AG08396 (cell line): Measurements from ENCODE around the gene GPR161.

Experiments used
- DNase-seq: peaks from one replicate; pipeline ENCODE4 v3.0.0; 2012; ENCODE audit warnings: low spot score, mixed read lengths

Gene GPR161

GRCh38 chr1:168146626-168147025 is 9.9 kb upstream of the GPR161 start:
- DNase-seq: no peak

- no peak for DNase-seq
These were observed 9.4 kb upstream of the GPR161 start for GRCh38 chr1:168146160-168146539.

- DNase-seq: peak; percentile 92
These were observed 8.7 kb upstream of the GPR161 start for GRCh38 chr1:168145184-168146159.

GRCh38 chr1:168141871-168142385 is 5.2 kb upstream of the GPR161 start:
- no peak for DNase-seq

GRCh38 chr1:168139070-168139469 is 2.3 kb upstream of the GPR161 start:
- no peak for DNase-seq

GRCh38 chr1:168138134-168138533 is 1.4 kb upstream of the GPR161 start:
- DNase-seq: no peak

GRCh38 chr1:168137515-168137821 is 738 bp upstream of the GPR161 start:
- no peak for DNase-seq

- DNase-seq: peak; percentile 45
These were observed 615 bp downstream of the GPR161 start for GRCh38 chr1:168135921-168136708.

GRCh38 chr1:168135116-168135920 is 1.4 kb downstream of the GPR161 start:
- DNase-seq: no peak

- DNase-seq: no peak
These were observed 2.1 kb downstream of the GPR161 start for GRCh38 chr1:168134642-168135041.

- no peak for DNase-seq
These were observed 2.6 kb downstream of the GPR161 start for GRCh38 chr1:168134132-168134531.

- no peak for DNase-seq
These were observed 6.8 kb downstream of the GPR161 start for GRCh38 chr1:168129933-168130332.

- DNase-seq: no peak
These were observed 9.2 kb downstream of the GPR161 start for GRCh38 chr1:168127503-168127902.

- DNase-seq: no peak
These were observed 11.7 kb downstream of the GPR161 start for GRCh38 chr1:168125051-168125450.

GRCh38 chr1:168121401-168122011 is 15.2 kb downstream of the GPR161 start:
- peak; percentile 90 for DNase-seq

GRCh38 chr1:168119750-168120149 is 17.0 kb downstream of the GPR161 start:
- DNase-seq: no peak

GRCh38 chr1:168116327-168116799 is 20.4 kb downstream of the GPR161 start:
- DNase-seq: no peak

- DNase-seq: no peak
These were observed 21.9 kb downstream of the GPR161 start for GRCh38 chr1:168114845-168115244.

GRCh38 chr1:168112673-168113305 is 23.9 kb downstream of the GPR161 start:
- peak; percentile 63 for DNase-seq

GRCh38 chr1:168110896-168111545 is 25.7 kb downstream of the GPR161 start:
- DNase-seq: no peak
